ENCODE measurements around the gene TAF15. TPM values are rescaled to one million over a fixed set of nuclear protein-coding genes. Genes with fewer than 3 reads are reported as not detected.

TAF15 gene
- total RNA-seq, 2 donors from 2014 or later = 25.7 to 31.7 TPM

DNA sequence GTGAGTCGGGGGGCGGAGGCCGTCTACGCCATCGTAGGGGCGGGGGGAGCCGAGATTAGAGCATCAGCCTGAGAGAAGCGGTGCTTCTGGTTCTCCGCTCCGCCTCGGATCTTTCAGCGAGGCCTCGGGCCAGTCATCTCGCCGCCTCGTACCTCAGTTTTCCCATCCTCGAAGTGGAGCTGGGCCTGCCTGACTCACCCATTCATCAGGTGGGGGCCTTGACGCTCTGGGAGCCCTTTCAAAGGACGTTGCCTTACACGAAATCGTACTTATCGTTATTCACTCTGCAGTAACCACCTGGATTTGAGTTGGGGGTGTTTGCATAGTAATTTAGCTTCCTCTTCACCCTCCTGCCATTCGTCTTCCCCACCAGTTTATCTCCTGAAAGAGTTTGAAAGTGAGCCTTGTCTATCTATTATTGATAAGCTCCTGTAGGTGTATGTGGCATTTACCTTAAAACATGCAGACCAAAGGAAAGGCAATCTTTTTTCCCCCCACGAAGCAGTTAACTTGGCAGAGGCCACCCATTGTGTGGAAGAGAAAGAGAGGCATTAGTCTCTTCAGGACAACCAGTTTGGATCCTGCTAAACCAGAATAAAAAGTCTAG lies 674 bp downstream of the TAF15 start:
- peaks cover 0 to 34% of the 10 kb centered on the region in 2 donors for H3K4me1 ChIP-seq
- no peaks in the 10 kb centered on the region for H3K36me3 ChIP-seq
- TF ChIP-seq, protein P1, sequence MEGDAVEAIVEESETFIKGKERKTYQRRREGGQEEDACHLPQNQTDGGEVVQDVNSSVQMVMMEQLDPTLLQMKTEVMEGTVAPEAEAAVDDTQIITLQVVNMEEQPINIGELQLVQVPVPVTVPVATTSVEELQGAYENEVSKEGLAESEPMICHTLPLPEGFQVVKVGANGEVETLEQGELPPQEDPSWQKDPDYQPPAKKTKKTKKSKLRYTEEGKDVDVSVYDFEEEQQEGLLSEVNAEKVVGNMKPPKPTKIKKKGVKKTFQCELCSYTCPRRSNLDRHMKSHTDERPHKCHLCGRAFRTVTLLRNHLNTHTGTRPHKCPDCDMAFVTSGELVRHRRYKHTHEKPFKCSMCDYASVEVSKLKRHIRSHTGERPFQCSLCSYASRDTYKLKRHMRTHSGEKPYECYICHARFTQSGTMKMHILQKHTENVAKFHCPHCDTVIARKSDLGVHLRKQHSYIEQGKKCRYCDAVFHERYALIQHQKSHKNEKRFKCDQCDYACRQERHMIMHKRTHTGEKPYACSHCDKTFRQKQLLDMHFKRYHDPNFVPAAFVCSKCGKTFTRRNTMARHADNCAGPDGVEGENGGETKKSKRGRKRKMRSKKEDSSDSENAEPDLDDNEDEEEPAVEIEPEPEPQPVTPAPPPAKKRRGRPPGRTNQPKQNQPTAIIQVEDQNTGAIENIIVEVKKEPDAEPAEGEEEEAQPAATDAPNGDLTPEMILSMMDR (IDR thresholded peaks at IDR 0.05) = no peak
- H3K9me3 ChIP-seq = no peaks in the 10 kb centered on the region
- H3K4me3 ChIP-seq = peak overlapping the region; percentile 82 to 92
- no peaks in the 10 kb centered on the region for H3K27me3 ChIP-seq
- peak overlapping the region; percentile 92 to 99 for H3K27ac ChIP-seq
- DNase-seq (ENCODE audit: low spot score) = no peak

DNA sequence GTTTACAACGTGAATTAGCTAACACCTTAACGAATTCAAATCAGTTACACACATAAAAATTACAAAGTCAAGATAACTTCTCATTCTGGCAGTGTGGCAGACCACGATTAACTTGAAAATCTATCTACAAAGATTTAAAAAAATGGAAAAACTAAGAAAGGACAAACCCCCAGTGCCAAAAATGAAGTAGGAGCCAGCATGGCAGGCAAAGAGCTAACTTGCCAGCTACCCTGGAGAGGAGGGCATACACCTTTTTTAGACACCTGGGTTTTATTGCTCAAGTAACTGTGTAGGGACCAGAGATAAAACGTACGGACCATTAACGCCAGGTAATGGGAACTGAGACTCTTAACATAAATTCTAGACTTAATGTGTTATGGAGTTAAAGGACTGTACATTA lies 2.5 kb downstream of the TAF15 start:
- TF ChIP-seq, protein P1 (IDR thresholded peaks at IDR 0.05) = no peak
- Histone ChIP-seq H3K9me3 (no peaks in the 10 kb centered on the region), H3K27ac (no peak overlapping the region), H3K36me3 (peaks cover 6% of the 10 kb centered on the region), H3K4me3 (no peak overlapping the region), H3K27me3 (no peaks in the 10 kb centered on the region), H3K4me1 (peaks cover 0 to 42% of the 10 kb centered on the region in 2 donors)
- DNase-seq (ENCODE audit: low spot score) = no peak

DNA sequence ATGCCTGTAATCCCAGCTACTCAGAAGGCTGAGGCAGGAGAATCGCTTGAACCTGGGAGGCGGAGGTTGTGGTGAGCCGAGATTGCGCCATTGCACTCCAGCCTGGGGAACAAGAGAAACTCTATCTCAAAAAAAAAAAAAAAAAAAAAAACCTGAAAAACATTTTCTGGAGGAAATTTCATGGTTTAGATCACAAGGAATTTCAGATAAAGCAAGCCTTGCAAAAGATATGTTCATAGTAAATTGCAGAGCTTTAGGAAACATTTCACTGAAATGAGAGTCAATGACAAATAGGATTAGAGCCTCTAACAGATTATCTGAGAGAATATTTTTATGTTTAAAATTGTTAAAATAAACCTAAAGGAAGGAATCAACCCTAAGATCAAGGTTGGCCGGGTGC lies 3.2 kb downstream of the TAF15 start:
- Histone ChIP-seq H3K36me3 (peaks cover 9% of the 10 kb centered on the region), H3K4me1 (peaks cover 0 to 45% of the 10 kb centered on the region in 2 donors), H3K27me3 (no peaks in the 10 kb centered on the region), H3K9me3 (no peaks in the 10 kb centered on the region), H3K4me3 (no peak overlapping the region), H3K27ac (no peak overlapping the region)
- TF ChIP-seq, protein P1 (IDR thresholded peaks at IDR 0.05) = no peak
- DNase-seq (ENCODE audit: low spot score) = no peak

DNA sequence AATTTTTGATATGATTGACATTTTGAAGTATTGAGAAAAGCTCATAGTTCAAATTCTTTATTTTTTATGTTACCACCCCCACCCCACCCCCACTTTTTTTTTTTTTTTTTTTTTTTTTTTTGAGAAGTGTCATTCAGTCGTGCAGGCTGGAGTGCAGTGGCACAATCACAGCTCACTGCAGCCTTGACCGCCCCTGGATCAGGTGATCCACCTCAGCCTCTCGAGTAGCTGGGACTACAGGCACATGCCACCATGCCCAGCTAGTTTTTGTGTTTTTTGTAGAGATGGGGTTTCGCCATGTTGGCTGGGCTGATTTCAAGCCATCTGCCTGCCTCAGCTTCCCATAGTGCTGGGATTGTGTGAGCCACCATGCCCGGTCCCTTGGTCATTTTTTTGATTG lies 7.4 kb downstream of the TAF15 start:
- peaks cover 0 to 17% of the 10 kb centered on the region in 2 donors for H3K4me1 ChIP-seq

DNA sequence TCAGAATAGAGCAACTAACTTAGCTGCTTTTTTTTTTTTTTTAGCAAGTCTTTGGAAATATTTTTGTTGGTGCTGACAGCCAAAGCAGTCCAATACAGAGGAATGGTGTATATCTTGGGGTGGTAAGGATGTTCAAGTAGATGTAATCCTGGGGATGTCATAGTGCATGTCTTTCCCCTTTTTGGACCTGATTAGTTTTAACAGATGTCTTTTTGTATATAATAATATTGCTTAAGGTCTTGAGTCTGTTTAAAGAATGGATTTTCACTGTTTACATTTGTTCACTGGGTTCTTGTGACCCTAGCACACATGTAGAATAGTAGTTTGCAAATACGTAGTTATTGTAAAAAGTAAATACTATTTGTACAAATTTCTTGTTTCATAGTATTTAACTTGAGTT lies 7.9 kb downstream of the TAF15 start:
- no peak for DNase-seq (ENCODE audit: low spot score)
- peaks cover 49% of the 10 kb centered on the region for H3K36me3 ChIP-seq
- H3K4me1 ChIP-seq = peaks cover 0 to 16% of the 10 kb centered on the region in 2 donors
- H3K27ac ChIP-seq = no peak overlapping the region
- no peak overlapping the region for H3K4me3 ChIP-seq
- TF ChIP-seq, protein P1 (IDR thresholded peaks at IDR 0.05) = no peak
- no peaks in the 10 kb centered on the region for H3K9me3 ChIP-seq
- no peaks in the 10 kb centered on the region for H3K27me3 ChIP-seq

More for the DNA sequence above, 7.4 kb downstream of the TAF15 start:
- H3K36me3 ChIP-seq = peaks cover 45% of the 10 kb centered on the region
- H3K27ac ChIP-seq = no peak overlapping the region
- no peaks in the 10 kb centered on the region for H3K9me3 ChIP-seq
- H3K27me3 ChIP-seq = no peaks in the 10 kb centered on the region
- TF ChIP-seq, protein P1 (IDR thresholded peaks at IDR 0.05) = no peak
- DNase-seq (ENCODE audit: low spot score) = no peak
- H3K4me3 ChIP-seq = no peak overlapping the region

DNA sequence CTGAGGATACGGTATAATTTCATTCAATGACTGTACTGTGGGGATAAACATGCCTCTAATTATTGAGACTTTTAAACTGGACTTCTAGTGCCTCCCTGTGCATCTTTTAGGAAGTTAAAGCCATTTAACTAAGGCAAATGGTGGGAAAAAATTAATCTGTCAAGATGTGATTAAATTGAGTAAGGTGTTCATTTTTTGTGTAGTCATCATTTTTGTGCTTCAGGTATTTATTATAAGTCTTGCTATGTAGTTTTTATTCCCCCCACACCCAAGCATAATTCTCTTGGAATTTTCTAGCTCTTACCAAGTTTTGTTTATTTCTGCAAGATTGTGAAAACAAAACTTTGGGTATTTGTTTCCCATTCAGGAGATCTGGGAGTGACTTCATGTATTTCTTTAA lies 10.2 kb downstream of the TAF15 start:
- no peak overlapping the region for H3K27ac ChIP-seq
- no peak overlapping the region for H3K4me3 ChIP-seq
- H3K4me1 ChIP-seq = peaks cover 0 to 15% of the 10 kb centered on the region in 2 donors
- no peaks in the 10 kb centered on the region for H3K27me3 ChIP-seq
- TF ChIP-seq, protein P1 (IDR thresholded peaks at IDR 0.05) = no peak
- H3K9me3 ChIP-seq = no peaks in the 10 kb centered on the region
- DNase-seq (ENCODE audit: low spot score) = no peak
- peaks cover 72% of the 10 kb centered on the region for H3K36me3 ChIP-seq

All from right atrium auricular region (tissue), 2 donors.